T-helper 1 cell (primary cell): Measurements from ENCODE around the gene ATAT1.

Experiments
- DNase-seq, 5 donors: peaks; one replicate each; pipeline ENCODE4 v3.0.0-alpha.2; 2012 to 2020

The ATAT1 gene

DNA sequence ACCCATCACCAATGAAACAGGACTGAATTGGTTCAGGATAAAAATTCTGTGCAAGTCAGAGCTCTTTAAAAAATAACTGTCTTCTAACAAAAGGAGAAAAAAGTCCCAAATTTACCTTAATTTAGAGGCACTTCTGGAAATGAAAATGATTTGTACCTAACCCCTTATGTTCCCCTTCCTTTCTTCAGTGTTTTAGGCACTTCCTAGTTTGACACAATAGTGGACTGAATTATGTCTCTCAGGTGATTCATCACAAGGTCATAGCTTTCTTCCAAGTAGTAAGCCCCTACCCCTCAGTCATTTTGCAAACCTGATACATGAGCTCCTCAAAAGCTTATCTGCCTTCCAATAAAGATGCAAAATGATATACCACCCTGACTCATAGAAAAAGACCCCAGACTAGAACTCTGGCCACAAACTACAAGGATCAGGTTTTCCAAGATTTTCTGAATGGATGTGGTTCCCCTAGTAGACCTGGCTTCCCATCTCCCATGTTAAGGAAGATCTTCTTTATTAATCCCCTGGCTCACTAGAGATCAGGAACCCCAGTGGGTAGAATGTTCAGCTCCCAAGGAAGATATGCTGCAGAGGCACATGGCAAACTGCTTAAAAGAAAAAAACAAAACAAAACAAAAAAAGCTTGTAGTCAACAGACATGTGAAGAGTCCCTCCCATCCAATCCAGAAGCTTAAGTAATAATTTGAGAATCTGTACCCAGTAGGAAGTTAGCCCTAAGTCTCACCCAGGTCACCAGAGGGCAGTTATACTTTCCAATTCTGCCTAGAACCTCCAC is 13.2 kb upstream of the ATAT1 start:
- no peak for DNase-seq

DNA sequence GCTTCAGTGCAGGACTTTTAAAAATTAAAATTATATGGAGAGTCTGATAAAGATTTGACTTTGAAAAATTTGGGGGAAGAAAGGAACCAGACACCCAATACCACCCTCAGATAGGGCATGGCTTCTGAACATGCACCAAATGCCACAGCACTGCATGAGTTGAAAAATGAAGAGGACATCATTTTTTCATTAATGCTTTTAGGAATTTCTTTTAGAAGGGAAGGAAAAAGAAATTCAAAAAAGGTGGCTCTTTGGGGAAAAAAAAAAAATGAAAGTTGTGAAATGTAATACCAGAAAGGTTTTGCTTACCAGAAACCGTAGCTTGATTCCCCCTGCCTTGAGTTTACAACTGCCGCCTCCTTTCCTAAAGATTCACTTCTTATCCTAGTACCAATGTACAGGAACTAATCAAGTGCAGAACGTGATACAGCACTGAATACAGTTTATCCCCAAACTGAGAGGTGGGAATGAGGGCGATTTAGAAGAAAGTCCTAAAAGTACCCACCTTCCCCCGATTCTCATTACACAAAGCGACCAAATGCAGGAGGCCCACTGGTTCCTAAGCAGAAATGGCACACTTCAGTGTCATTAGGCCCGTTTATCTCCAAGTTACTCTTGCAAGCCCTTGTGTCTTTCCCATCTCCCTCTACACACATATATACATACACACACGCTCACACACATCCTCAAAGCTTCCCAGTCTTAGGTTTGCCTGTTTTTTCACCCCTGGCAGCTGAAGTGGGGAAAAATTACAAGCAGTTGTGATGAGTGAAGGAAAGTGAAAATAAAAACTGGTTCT is 12.4 kb upstream of the ATAT1 start:
- DNase-seq: no peak

DNA sequence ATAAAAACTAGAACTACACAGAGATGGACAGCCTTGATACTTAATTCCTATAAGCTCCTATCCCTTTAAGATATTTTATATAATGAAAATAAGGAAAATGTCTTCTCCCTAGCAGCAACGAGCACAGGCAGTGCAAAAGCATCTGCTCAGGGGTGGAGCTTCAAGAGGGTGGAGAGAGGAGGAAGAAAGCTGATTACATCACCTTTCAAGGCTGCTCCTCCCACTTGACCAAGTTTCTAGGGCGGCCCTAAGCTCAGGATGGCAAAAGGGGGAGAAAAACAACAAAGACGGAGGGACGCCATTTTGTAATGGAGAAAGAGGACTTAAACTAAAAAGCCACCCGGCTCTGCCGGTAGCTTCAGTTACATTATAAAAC is 11.8 kb upstream of the ATAT1 start:
- DNase-seq: peak; percentile 66 to 97 (median 85)

DNA sequence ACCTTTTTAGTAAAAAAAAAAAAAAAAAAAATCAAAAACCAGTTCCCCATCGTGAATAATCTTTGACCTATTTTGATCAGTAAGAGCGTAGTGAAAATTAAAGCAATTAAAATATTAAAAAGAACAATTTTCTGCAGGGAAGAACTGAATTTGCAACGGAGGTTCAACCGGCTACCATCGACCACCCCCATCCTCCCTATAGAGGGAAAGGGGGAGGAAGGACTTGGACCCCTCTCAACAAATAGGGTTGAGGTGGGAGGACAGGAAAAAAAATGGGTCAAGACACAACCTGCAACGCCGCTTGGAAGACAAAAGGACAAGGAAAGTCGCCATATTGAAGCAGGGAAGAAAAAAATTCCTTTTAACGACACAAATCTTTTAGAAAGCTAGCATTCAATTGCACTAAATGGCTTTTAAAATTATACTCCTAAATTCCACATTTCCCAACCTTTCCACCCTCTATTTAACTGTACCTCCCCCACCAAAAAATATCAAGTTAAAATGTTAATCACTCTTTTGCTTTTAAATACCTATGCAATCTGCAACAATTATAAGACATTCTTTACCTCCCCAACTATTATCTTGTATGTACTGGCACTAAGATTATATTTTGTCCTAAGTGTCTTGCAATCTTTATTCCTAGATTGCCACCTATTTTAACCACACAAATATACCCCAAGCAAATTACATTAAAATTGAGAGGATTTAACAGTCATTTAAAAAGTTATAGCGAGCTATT is 11.3 kb upstream of the ATAT1 start:
- peak in 2 of 5 donors; percentile 29 to 69 for DNase-seq

DNA sequence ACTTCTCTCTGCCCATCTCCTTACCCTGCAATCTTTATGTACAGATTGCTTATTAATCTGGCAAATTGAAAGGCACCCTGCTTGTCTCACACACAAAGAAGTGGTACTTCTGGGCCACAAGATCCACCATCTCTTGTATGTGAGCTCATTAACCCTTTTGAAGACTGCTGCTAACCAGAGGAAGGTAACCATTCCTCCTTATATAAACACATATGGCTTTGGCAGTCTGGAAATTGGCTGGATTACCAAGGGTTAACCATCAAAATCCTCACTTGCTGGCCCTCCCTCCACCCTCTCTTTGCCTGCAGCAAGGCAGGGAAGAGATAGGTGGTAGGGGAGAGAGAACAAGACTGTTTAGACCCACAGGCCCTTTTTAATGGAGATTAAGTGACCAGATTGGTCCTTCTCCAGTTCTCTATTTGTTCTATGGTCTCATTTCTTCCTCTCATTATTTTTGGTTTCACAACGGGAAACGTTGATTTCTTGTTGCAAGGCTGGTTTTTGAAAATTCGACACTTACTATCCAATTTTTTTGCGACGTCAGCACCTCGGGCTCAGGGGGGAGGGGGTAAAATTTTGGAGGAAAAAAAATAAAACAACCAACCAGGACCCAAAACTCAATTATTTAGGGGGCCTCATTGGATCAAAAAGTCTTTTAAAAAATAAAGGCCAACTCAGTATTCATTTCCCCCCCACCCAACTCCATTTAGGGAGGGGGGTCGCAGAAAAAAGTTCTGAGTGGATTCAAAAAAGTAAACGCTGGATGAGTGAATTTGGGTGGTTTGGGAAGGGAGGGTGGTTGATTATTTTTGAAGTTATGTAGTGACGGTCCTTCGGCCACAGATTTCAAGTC is 10.5 kb upstream of the ATAT1 start:
- DNase-seq: peak in 2 of 5 donors; percentile 38 to 70

DNA sequence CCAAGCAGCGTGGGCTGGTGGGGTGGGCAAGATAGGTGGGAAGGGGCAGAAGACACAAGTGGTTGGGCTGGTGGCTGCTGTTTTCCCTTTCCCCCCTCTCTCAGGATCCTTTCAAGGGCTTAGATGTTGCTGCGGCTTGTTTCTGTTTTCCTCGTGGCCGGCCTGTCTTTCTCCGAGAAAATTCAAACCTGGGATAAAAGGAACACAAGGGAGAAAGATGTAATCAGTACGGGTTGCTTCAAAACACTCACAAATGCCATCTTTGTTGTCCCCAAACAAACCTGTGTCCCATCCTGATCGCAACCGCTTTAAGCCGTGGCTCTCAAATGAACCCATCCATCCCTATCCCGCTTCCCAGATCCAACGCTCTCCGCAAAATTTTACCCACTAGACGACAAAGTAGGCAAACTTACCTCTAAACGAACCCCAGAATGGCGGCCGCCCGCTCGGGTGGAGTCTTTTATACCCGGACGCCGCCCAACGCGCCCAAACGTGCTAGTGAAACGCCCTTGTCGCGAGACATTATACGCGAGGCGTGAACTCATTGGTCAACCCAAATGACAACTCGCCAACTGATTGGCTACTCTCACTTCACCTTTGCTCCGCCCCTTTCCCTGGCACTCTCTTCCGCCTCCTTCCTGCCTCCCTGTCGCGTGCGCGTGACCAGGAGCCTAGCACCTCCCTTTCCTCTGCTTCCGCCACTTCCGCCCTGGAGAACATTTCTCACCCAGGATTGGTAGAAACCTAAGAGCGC is 9.7 kb upstream of the ATAT1 start, which contains the start of gene PPP1R10:
PPP1R10 (minus strand) TSS at position 433 of the 754 bp plus-strand sequence. CDS start 7,299 bp downstream, outside the sequence.
- DNase-seq: peak; percentile 98 to 100 (median 99)

DNA sequence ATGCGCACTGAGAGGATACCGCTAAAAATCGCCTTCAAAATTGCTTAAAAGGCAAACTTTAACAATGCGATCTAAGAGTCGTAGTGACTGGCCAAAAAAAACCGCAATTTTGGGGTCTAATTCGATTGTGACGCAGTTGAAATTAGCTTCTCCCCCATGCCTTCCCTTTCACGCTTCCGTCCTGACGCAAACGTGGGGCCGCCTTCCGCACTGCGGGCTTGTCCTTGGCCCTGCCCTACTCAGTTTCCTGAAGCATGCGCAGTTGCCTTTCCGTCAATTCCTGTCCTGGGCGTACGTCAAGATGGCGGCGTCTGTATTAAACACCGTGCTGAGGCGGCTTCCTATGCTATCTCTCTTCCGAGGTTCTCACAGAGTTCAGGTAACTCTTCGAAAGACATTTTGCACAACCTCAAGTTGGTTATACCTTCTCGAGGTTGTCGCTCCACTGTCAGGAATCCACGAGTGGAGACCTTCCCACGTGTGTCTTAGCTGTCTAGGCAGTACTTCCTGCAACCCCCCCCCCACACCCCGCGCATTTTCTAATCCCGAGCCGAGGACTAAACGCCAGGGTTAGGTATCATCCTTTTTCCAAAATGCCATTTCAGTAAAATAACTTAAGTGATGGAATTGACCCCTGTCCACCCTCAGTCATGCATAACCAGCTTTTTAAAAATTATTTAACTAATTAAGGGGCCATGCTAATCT is 9.0 kb upstream of the ATAT1 start, which contains the start of gene MRPS18B:
MRPS18B (plus strand) TSS at position 276 of the 705 bp plus-strand sequence; CDS start at position 302, 26 bp downstream.
- DNase-seq: peak; percentile 96 to 99 (median 98)

DNA sequence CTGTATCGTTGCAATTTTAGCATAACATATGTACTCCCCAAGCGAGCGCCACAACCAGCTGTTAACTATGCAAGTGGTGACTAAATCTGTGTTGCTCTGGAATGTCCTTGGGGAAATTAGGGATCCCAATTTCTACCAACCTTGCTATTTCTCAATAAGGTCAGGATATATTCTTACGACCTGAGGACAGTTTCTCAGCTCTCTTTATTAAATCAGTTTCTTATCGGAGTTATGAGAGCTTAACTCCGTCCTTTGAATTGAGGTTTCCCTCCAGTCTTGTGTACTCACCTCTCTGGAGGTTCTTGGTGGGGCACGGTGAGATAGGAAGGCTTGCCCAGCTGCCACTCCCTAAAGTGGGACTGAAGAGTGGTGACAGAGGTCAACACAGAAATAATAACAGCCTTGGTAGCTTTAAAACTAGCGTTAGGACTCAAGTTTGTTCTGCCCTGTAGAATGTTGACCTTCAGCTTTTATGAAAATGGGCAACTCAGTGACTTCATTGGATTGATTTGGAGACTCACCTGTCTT is 8.3 kb upstream of the ATAT1 start:
- no peak for DNase-seq

DNA sequence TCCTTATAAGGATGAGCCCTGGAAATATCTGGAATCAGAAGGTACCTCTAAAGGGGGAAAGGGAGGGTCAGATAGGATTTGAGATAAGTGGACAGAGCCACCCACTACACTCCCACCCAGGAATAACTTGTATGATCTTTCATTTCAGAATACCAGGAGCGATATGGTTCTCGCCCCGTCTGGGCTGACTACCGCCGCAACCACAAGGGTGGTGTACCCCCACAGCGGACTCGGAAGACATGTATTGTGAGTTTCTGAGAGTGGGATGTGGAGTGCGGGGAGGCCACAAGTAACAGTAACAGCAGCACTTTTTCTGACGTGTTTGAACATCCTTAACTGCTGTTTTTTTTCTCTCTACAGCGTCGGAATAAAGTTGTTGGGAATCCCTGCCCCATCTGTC is 7.1 kb upstream of the ATAT1 start:
- DNase-seq: no peak

DNA sequence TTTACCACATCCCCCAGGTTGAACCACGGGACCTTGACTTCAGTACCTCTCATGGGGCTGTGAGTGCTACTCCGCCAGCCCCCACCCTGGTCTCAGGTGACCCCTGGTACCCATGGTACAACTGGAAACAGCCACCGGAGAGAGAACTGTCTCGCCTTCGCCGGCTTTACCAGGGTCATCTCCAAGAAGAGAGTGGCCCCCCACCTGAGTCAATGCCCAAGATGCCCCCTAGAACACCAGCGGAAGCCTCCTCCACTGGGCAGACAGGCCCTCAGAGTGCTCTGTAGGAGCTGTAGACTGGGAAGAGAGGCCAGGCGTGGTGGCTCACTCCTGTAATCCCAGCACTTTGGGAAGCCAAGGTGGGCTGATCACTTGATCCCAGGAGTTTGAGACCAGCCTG is 1.2 kb upstream of the ATAT1 start:
- no peak for DNase-seq

DNA sequence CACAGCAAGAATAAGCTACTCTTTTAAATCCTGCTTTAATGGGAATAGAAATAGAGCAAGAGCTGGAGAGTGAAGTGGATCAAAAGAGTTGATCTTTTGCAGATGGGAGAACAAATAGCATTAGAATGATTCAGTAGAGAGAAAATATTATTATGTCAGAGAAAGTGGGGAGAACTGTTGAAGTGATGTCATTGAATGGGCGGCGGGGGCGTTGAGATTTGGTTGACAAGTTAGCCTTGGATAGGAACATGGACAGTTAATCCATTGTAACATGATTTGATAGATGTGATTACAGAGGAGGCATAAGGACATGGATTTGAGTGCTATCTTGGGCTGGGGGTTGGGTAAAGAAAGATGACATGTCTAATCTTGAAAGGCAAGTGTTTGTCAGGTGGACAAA is 9.2 kb downstream of the ATAT1 start:
- no peak for DNase-seq

DNA sequence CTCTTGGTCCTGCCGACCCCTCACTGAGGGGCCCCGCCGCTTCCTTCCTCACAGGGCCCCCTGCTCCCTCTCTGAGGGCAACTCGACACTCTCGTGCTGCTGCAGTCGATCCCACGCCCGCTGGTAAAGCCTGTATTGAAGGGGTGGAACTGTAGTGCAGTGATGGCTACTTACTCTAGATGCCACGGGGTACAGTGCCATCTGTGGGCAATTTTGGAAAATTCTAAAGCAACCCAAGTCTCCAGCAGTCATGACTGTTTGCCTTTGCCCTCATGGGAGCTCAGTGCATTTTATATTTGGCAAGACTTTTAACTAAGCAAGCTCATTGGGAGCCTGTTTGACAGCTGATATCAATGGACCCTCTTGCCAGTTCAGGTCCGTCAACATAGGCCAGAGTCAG is 13.8 kb downstream of the ATAT1 start:
- no peak for DNase-seq

DNA sequence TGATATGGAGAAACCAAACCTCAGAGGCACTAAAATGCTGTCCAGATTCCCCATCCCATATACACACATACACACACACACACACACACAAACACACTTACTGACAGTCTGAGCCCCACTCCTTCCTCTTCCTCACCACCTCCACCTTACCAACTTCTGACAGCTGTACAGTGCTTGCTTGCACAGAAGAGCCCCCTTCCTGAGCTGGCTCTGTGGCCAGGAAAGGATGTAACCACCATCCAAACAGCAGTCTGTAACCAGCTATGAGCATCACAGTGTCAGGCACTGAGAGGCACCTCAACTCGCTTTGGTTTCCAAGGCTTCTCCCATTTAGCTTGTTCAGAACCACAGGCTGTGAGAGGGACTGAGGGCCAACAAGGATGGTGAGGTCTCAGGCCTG is 14.4 kb downstream of the ATAT1 start:
- DNase-seq: no peak

DNA sequence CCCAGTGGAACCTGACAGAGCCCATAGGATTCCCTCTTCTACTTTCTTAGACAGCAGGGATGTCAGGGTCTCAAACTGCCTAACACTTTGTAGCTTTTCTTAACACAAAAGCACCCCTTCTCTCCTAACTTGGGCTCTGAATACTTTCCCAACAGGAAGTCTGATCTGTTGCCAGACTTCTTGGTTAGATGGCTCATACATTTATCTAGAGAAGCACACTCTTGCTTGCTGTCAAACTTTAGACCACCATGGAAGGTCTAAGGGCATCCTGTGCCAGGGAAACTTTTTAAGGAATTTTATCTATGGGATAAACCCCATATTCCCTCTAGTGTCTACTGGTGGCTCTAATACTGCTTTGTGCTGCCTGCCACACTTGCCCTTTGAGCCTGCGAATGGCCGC is 17.0 kb downstream of the ATAT1 start:
- DNase-seq: no peak

DNA sequence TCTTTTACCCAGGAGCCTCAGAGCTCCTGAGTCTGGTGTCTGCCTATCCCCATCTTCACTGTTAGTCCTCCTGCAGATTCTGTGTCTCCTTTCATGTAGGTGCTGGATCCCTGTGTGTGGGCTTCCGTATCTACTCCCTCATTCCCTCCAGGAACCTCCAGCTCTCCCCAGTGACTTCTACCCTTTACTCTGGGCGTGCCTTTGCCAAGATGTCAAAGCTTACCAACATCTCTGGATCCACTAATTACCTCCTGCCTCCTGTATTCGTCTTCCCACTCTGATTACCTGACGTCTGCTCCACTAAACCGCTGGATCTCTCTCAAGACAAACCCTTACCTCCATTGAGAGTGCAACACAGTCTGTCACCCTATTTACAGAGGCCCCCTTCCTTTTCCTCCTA is 18.1 kb downstream of the ATAT1 start:
- DNase-seq: no peak

DNA sequence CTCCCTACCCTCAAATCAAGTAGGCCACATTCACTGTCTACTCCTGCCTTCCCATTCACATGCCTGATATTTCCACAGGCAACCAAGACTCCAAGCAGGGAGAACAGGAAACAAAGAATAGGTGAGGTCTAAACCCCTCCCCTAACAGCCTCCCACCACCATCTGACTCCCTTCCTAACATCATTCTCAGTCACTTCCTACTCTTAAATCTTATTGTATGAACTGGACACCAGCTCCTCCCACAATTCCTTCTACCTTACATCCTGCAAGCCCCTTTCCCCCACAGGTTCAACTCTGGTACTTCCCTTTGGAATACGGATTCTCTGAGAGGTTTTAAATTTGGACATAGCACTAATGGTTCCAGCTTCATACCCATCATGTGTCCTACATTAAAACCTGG is 19.3 kb downstream of the ATAT1 start:
- DNase-seq: no peak

DNA sequence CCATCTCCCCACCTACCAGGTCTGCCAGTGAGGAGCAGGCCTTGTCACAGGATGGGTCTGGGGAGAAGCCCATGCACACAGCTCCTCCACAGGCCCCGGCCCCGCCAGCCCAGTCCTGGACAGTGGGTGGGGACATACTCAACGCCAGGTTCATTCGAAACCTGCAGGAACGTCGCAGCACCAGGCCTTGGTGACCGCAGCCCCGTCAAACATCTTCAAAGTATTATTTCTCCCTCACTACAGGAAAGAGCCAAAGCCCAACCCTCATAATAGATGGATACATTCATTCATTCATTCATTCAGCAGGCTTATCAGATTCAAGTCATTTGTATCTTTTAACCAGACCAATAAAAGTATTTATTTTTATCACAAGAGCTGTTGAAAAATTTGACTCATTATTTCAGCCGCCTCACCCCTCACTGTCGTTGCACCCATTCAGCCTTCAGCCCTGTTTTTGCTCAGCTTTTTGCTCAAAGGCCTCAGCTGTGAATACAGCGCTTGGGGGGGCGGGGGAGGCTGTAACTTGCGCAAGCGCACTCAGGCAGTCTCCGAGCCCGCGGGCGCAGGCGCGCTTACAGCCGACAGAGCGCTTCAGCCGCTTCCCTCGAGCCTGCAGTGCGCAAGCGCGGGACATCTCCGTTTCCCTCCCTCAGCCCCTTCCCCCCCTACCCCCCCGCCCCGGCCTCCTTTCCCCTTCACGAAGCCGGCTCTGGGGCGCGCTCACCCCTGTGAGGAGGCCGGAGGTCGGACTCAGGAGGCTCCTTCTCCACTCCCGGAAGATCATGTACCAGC is 20.0 kb downstream of the ATAT1 start, which contains the start of gene C6orf136:
C6orf136 (plus strand) TSS at position 684 of the 792 bp plus-strand sequence; CDS start at position 783, 99 bp downstream.
- DNase-seq: peak; percentile 89 to 96 (median 92)

DNA sequence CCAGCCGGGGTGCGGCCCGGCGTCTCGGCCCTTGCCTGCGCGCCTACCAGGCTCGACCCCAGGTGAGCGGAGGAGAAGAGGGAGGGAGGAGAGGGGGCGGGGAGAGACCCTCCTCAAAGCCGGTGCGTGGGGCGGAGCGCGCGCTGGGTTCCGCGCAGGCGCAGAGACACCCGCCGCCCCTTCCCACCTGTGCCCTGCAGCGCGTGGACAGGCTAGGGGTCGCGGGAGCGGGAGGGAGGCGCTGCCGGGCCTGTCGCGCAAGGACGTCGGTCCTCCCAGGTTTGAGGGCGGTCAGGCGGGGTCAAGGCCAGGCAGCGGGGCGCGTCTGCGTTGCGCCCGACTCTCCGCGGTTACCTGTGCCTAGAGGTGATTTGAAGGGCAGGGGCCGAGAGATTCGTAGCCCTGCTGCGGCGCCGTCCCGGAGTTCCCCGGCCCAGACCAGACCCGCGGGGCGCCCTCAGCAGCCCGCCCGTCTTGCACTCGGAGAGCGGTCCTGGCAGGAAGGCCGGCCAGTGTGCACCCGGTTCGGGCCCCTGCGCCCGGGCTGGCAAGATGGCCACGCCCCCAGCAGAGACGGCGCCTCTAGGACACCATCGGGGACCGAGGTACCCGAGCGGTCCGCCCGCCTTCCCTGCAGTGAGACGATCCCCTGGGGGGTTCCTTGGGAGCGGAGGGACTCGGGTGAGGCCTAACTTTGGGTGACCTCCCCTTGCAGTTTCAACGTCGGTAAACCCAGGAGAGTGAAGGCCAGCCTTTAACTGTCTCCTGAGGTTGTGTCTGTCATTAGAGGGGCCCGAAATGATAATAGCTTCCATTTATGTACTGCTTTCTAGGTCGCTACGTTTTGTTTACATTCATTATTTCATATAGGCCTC is 20.8 kb downstream of the ATAT1 start:
- DNase-seq: peak; percentile 36 to 80 (median 54)
